Measurements from ENCODE around the gene ALG14. TPM values are rescaled to one million over a fixed set of nuclear protein-coding genes. Genes with fewer than 3 reads are reported as not detected.
A peak's percentile ranks its signal among the peaks of the same experiment; 100 is the strongest.

ALG14 gene
- polyA plus RNA-seq, 1 of the 3 experiments (the other 2 are of a cell fraction), result 2.5 TPM

DNA sequence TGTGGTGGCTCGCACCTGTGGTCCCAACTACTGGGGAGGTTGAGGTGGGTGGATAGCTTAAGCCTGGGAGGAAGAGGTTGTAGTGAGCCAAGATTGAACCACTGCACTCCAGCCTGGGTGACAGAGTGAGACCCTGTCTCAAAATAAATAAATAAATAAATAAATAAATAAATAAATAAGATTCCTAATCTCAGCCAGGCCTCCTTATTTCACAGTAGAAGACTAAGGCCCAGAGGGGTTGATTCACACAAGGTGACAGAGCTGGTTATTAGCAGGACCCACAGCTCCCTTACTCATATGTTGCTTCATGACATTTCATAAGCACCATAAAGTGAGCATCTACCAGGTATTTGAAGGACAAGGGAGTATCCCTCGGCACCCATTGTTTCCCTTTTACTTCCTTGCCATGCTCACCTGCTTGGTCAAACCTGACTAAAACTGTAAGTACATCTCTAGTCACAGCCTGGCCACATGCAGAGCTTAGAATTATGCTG, 32.7 kb downstream of the ALG14 start:
- POLR2A ChIA-PET, result interaction anchor here (1.8 kb wide), 1 partner anchor 113 kb away, joined by 8 read pairs; the partner anchor contains the start of gene CNN3
- H3K4me3 ChIP-seq (ENCODE audit: low read depth in 2 of 2, low read length in 1 of 2), result no peak overlapping the region
- CTCF ChIA-PET, result interaction anchor here (0.6 to 3.9 kb wide), 14 partner anchors 16 to 234 kb away, joined by 3 to 173 read pairs (median 18); partner anchors contain the start of gene SLC44A3

More for the DNA sequence above, 32.7 kb downstream of the ALG14 start:
- Histone ChIP-seq H3K4me1 (ENCODE audit: control insufficient read depth in 1 of 2, insufficient read depth in 2 of 2, low read depth in 1 of 2, low read length in 1 of 2) (peaks cover 8 to 11% of the 10 kb centered on the region in 2 experiments; a peak in 3 of 4 replicates), H3K79me2 (ENCODE audit: insufficient read depth) (no peaks in the 10 kb centered on the region), H3K9ac (no peak overlapping the region), H2AFZ (ENCODE audit: low read depth) (no peak overlapping the region), H3K27ac (ENCODE audit: low read depth in 2 of 2, low read length in 1 of 2) (peak overlapping the region; percentile 2 to 9; a peak in 2 of 4 replicates), H3K27me3 (ENCODE audit: insufficient read depth) (no peaks in the 10 kb centered on the region), H3K4me2 (no peak overlapping the region), H4K20me1 (ENCODE audit: insufficient read depth) (no peaks in the 10 kb centered on the region), H3K9me2 (no peaks in the 10 kb centered on the region), H3K9me3 (no peaks in the 10 kb centered on the region), H3K36me3 (replicated peaks in 1 of 2; ENCODE audit: control insufficient read depth in 1 of 2, insufficient read depth in 2 of 2, low read length in 1 of 2) (no peaks in the 10 kb centered on the region), H3F3A (replicated peaks; ENCODE audit: insufficient read depth) (peaks cover 11% of the 10 kb centered on the region)
- no peak for TF ChIP-seq ZBTB33 (IDR thresholded peaks at IDR 0.05; ENCODE audit: borderline replicate concordance, low read depth)
- no peak for TF ChIP-seq GABPA (IDR thresholded peaks at IDR 0.05; ENCODE audit: low read depth)
- no peak for TF ChIP-seq RXRA (IDR thresholded peaks at IDR 0.05; ENCODE audit: borderline replicate concordance, low read depth)
- no peak for TF ChIP-seq NRF1 (IDR thresholded peaks at IDR 0.05; ENCODE audit: low read depth, low read length)
- no peak for TF ChIP-seq ELF1 (IDR thresholded peaks at IDR 0.05)
- TF ChIP-seq FOXJ3 (CRISPR knock-in tag; IDR thresholded peaks at IDR 0.05), result no peak
- TF ChIP-seq EP300 (IDR thresholded peaks at IDR 0.05; ENCODE audit: borderline replicate concordance in 1 of 2, low read depth in 1 of 2, low read length in 1 of 2), result no peak
- TF ChIP-seq MXI1 (IDR thresholded peaks at IDR 0.05; ENCODE audit: low read depth, low read length), result no peak
- TF ChIP-seq TCF12 (IDR thresholded peaks at IDR 0.05), result no peak
- TF ChIP-seq RCOR1 (IDR thresholded peaks at IDR 0.05; ENCODE audit: low read length), result no peak
- TF ChIP-seq, protein P1, sequence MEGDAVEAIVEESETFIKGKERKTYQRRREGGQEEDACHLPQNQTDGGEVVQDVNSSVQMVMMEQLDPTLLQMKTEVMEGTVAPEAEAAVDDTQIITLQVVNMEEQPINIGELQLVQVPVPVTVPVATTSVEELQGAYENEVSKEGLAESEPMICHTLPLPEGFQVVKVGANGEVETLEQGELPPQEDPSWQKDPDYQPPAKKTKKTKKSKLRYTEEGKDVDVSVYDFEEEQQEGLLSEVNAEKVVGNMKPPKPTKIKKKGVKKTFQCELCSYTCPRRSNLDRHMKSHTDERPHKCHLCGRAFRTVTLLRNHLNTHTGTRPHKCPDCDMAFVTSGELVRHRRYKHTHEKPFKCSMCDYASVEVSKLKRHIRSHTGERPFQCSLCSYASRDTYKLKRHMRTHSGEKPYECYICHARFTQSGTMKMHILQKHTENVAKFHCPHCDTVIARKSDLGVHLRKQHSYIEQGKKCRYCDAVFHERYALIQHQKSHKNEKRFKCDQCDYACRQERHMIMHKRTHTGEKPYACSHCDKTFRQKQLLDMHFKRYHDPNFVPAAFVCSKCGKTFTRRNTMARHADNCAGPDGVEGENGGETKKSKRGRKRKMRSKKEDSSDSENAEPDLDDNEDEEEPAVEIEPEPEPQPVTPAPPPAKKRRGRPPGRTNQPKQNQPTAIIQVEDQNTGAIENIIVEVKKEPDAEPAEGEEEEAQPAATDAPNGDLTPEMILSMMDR (IDR thresholded peaks at IDR 0.05), result no peak
- TF ChIP-seq FOXM1 (IDR thresholded peaks at IDR 0.05; ENCODE audit: low read depth), result no peak
- no peak for TF ChIP-seq TEAD4 (IDR thresholded peaks at IDR 0.05; ENCODE audit: borderline replicate concordance, insufficient read depth)
- TF ChIP-seq, protein P2, sequence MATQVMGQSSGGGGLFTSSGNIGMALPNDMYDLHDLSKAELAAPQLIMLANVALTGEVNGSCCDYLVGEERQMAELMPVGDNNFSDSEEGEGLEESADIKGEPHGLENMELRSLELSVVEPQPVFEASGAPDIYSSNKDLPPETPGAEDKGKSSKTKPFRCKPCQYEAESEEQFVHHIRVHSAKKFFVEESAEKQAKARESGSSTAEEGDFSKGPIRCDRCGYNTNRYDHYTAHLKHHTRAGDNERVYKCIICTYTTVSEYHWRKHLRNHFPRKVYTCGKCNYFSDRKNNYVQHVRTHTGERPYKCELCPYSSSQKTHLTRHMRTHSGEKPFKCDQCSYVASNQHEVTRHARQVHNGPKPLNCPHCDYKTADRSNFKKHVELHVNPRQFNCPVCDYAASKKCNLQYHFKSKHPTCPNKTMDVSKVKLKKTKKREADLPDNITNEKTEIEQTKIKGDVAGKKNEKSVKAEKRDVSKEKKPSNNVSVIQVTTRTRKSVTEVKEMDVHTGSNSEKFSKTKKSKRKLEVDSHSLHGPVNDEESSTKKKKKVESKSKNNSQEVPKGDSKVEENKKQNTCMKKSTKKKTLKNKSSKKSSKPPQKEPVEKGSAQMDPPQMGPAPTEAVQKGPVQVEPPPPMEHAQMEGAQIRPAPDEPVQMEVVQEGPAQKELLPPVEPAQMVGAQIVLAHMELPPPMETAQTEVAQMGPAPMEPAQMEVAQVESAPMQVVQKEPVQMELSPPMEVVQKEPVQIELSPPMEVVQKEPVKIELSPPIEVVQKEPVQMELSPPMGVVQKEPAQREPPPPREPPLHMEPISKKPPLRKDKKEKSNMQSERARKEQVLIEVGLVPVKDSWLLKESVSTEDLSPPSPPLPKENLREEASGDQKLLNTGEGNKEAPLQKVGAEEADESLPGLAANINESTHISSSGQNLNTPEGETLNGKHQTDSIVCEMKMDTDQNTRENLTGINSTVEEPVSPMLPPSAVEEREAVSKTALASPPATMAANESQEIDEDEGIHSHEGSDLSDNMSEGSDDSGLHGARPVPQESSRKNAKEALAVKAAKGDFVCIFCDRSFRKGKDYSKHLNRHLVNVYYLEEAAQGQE (IDR thresholded peaks at IDR 0.05; ENCODE audit: low read depth, low read length), result no peak
- TF ChIP-seq, protein P3, sequence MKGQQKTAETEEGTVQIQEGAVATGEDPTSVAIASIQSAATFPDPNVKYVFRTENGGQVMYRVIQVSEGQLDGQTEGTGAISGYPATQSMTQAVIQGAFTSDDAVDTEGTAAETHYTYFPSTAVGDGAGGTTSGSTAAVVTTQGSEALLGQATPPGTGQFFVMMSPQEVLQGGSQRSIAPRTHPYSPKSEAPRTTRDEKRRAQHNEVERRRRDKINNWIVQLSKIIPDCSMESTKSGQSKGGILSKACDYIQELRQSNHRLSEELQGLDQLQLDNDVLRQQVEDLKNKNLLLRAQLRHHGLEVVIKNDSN (IDR thresholded peaks at IDR 0.05; ENCODE audit: borderline replicate concordance, low read depth), result no peak
- TF ChIP-seq NFIC (IDR thresholded peaks at IDR 0.05; ENCODE audit: borderline replicate concordance), result no peak
- no peak for TF ChIP-seq PBX3 (IDR thresholded peaks at IDR 0.05)
- no peak for TF ChIP-seq USF2 (IDR thresholded peaks at IDR 0.05; ENCODE audit: borderline replicate concordance, low read depth, low read length)
- WGBS (ENCODE audit: low lambda C conversion rate), result 94% methylated on average over 2 of the region's 2 CpGs
- DNase-seq, result no peak

Measured in SK-N-SH (cell line).